HepG2 (cell line): ENCODE data around the gene DENND4B. TPM values are rescaled to one million over a fixed set of nuclear protein-coding genes. Genes with fewer than 3 reads are reported as not detected.

ENCODE experiments used
- ATAC-seq: fragments of 200-7000 bp; cut with Tn5 transposase; 3 replicates; pipeline ENCODE4 v1.9.1; 2020; ENCODE audit warnings: mild to moderate bottlenecking, moderate library complexity
- BruUV-seq: library from RNA; stranded (reverse); fragments of 400-500 nt; replicated peaks from 2 replicates; lab custom pipeline; 2021; lab: Mats Ljungman, UMichigan
- CTCF ChIA-PET: fragments of 300-600 bp; formaldehyde crosslinking; extraction: SDS; loops from one replicate; lab custom pipeline; 2021; ENCODE audit warnings: low total read pairs, inconsistent platforms, low intra/inter-chr PET ratio; lab: Yijun Ruan, JAX
- POLR2A ChIA-PET: fragments of 350-600 bp; sonication (Branson Sonifier 250); formaldehyde crosslinking; loops from one replicate; lab custom pipeline; 2020; ENCODE audit warnings: antibody characterized with exemption, inconsistent platforms; lab: Yijun Ruan, JAX
- DNase-seq: peaks from one replicate; pipeline ENCODE4 v3.0.0-alpha.2; 2015; ENCODE audit warnings: low spot score
- FAIRE-seq: peaks from 3 replicates; lab custom pipeline; 2011; peaks lifted over from hg19 to GRCh38; lab: Jason Lieb, UNC
- H2AFZ ChIP-seq: one replicate; pipeline ENCODE4 v1.6.1; 2011; ENCODE audit warnings: low read length, inconsistent platforms
- H3K27ac ChIP-seq: fragments of 300-600 bp; 3 replicates; pipeline ENCODE4 v1.8.0; 2011; ENCODE audit warnings: mixed run types, mild to moderate bottlenecking, mixed read lengths, low read length, inconsistent platforms; ENCODE audit not compliant: insufficient read depth; ENCODE audit errors: extremely low read length
- H3K27me3 ChIP-seq, 2 experiments: fragments of 200-600 bp in 1 of 2; 2 replicates in 1 of 2; 3 replicates in 1 of 2; pipeline versions ENCODE4 v1.6.0 to v1.8.0; 2011; ENCODE audit warnings: low read length in 2 of 2, mild to moderate bottlenecking in 2 of 2, moderate library complexity in 2 of 2, inconsistent platforms in 1 of 2; ENCODE audit not compliant: insufficient read depth in 2 of 2, control insufficient read depth in 1 of 2
- H3K36me3 ChIP-seq, 2 experiments: fragments of 200-600 bp in 1 of 2; replicated peaks in 1 of 2; 2 replicates in 1 of 2; 3 replicates in 1 of 2; pipeline versions ENCODE4 v1.5.1 to v1.8.0; 2011; ENCODE audit warnings: low read length in 2 of 2, inconsistent platforms in 1 of 2; ENCODE audit not compliant: insufficient read depth in 2 of 2, control insufficient read depth in 1 of 2
- H3K4me1 ChIP-seq: 2 replicates; pipeline ENCODE4 v1.5.1; 2012; ENCODE audit warnings: low read length, inconsistent platforms; ENCODE audit not compliant: insufficient read depth
- H3K4me2 ChIP-seq: 2 replicates; pipeline ENCODE4 v1.6.0; 2011; ENCODE audit warnings: low read depth, low read length, inconsistent platforms
- H3K4me3 ChIP-seq, 3 experiments: fragments of 200-600 bp in 1 of 3; sonication (generic), shearing (Covaris generic) in 1 of 3; replicated peaks in 1 of 3; 2 replicates each; pipeline ENCODE4 v1.5.1; 2011 to 2016; ENCODE audit warnings: low read length in 3 of 3, inconsistent platforms in 2 of 3, low read depth in 2 of 3, mild to moderate bottlenecking in 2 of 3, control low read depth in 1 of 3, mixed read lengths in 1 of 3; ENCODE audit not compliant: insufficient read depth in 1 of 3
- H3K79me2 ChIP-seq: one replicate; pipeline ENCODE4 v1.6.1; 2011; ENCODE audit warnings: low read length, inconsistent platforms; ENCODE audit not compliant: insufficient read depth
- H3K9ac ChIP-seq: 2 replicates; pipeline ENCODE4 v1.6.0; 2011; ENCODE audit warnings: mild to moderate bottlenecking, low read depth, low read length, inconsistent platforms; ENCODE audit not compliant: insufficient read depth
- H3K9me3 ChIP-seq: 2 replicates; pipeline ENCODE4 v1.5.1; 2012; ENCODE audit warnings: mild to moderate bottlenecking, low read length
- H4K20me1 ChIP-seq: 2 replicates; pipeline ENCODE4 v1.6.0; 2011; ENCODE audit warnings: inconsistent platforms, mild to moderate bottlenecking, low read length, moderate library complexity; ENCODE audit not compliant: insufficient read depth
- ARNTL ChIP-seq: sonication (generic); formaldehyde crosslinking; IDR thresholded peaks from 2 replicates; pipeline ENCODE4 v1.4.0; 2020; ENCODE audit warnings: mild to moderate bottlenecking, missing genetic modification reagents
- ASH2L ChIP-seq: fragments of 300-600, 200-600 bp; sonication (generic); IDR thresholded peaks from 2 replicates; pipeline ENCODE4 v1.7.0; 2017; ENCODE audit warnings: low read depth, mild to moderate bottlenecking, moderate library complexity, mixed read lengths, low read length; ENCODE audit not compliant: insufficient read length
- EED ChIP-seq: sonication (generic); formaldehyde crosslinking; IDR thresholded peaks from 2 replicates; pipeline ENCODE4 v1.5.0; 2020; ENCODE audit warnings: mild to moderate bottlenecking, missing genetic modification reagents
- KAT8 ChIP-seq: IDR thresholded peaks from 2 replicates; pipeline ENCODE4 v1.6.1; 2016; ENCODE audit warnings: missing genetic modification reagents, missing compliant biosample characterization
- KLF15 ChIP-seq: sonication (generic); formaldehyde crosslinking; IDR thresholded peaks from 2 replicates; pipeline ENCODE4 v1.8.1; 2023; ENCODE audit warnings: borderline replicate concordance, mild to moderate bottlenecking, inconsistent platforms, missing genetic modification reagents, mixed read lengths
- MYNN ChIP-seq: sonication (generic); formaldehyde crosslinking; IDR thresholded peaks from 2 replicates; pipeline ENCODE4 v1.4.0; 2020; ENCODE audit warnings: mild to moderate bottlenecking, low read depth, missing genetic modification reagents
- MYPOP ChIP-seq: sonication (generic); formaldehyde crosslinking; IDR thresholded peaks from 2 replicates; pipeline ENCODE4 v1.8.1; 2023; ENCODE audit warnings: mild to moderate bottlenecking, moderate library complexity, missing genetic modification reagents
- RARA ChIP-seq: IDR thresholded peaks from 2 replicates; pipeline ENCODE4 v1.6.1; 2016; ENCODE audit warnings: missing genetic modification reagents, missing compliant biosample characterization
- RARG ChIP-seq: sonication (generic); formaldehyde crosslinking; IDR thresholded peaks from 2 replicates; pipeline ENCODE4 v1.4.0; 2020; ENCODE audit warnings: low read depth, mild to moderate bottlenecking, missing genetic modification reagents
- SIN3A ChIP-seq: IDR thresholded peaks from 2 replicates; pipeline ENCODE4 v1.6.1; 2011; ENCODE audit warnings: low read depth, mild to moderate bottlenecking, control low read depth, low read length, borderline replicate concordance
- ZBTB38 ChIP-seq: sonication (generic); formaldehyde crosslinking; IDR thresholded peaks from 2 replicates; pipeline ENCODE4 v1.5.1; 2020; ENCODE audit warnings: mild to moderate bottlenecking, missing genetic modification reagents
- ZNF143 ChIP-seq: sonication (generic); formaldehyde crosslinking; IDR thresholded peaks from 2 replicates; pipeline ENCODE4 v1.4.0; 2020; ENCODE audit warnings: missing genetic modification reagents
- ZNF207 ChIP-seq: fragments of 450-650 bp; IDR thresholded peaks from 2 replicates; pipeline ENCODE4 v1.6.1; 2016; ENCODE audit warnings: antibody characterized with exemption, borderline replicate concordance
- ZNF562 ChIP-seq: sonication (generic); formaldehyde crosslinking; IDR thresholded peaks from 2 replicates; pipeline ENCODE4 v1.8.0; 2022; ENCODE audit warnings: missing genetic modification reagents, borderline replicate concordance
- WGBS: methylation state at CpG from one replicate; pipeline ENCODE4 v1.1.6; 2017; ENCODE audit warnings: low lambda C conversion rate; 5-methylcytosine and 5-hydroxymethylcytosine counted together
- in situ Hi-C: cut with HindIII; loops from 2 replicates; pipeline ENCODE4 v1.10.0; 2017; ENCODE audit warnings: low pct_unique_long_range_greater_than_20kb; ENCODE audit not compliant: extremely low pct_ligation_motif_present
- intact Hi-C: fragments of 100-400 bp; cut with micrococcal nuclease; formaldehyde crosslinking; loops from one replicate; pipeline ENCODE4 v1.10.0; 2022; ENCODE audit not compliant: unreplicated experiment
- polyA plus RNA-seq, 8 experiments: library from polyadenylated mRNA; depleted of rRNA in 3 of 8; stranded (reverse) in 7 of 8; unstranded in 1 of 8; fragments of >200 nt; fragmentation: Illumina TruSeq in 4 of 8; extraction: Trizol in 4 of 8; gene quantifications; 2 replicates each; pipeline versions ENCODE4 v1.2.1 to v1.2.3, GENCODE V29; 2011 to 2016; ENCODE audit warnings: low read depth in 4 of 8, missing spikeins in 1 of 8, mixed read lengths in 1 of 8; ENCODE audit not compliant: insufficient read depth in 1 of 8
- total RNA-seq, 5 experiments: library from RNA; depleted of rRNA; stranded (reverse); fragments of >200 nt; fragmentation: Illumina TruSeq; extraction: Trizol; gene quantifications; 2 replicates each; pipeline ENCODE4 v1.2.3, GENCODE V29; 2016; ENCODE audit warnings: low read depth in 1 of 5

The DENND4B gene
- total and polyA plus RNA-seq, 2 of the 13 experiments (the other 11 are each of a cell fraction or from before 2014, with no cell fraction given): 15.1 to 20.3 TPM

GRCh38 chr1:153881751-153882150 is 64.8 kb downstream of the DENND4B start:
- BruUV-seq: TSS peak; percentile 26
- no peak overlapping the region for H3K9ac ChIP-seq
- 84% methylated on average over 9 of the region's 9 CpGs for WGBS
- no peak overlapping the region for H3K4me2 ChIP-seq
- H3K9me3 ChIP-seq: no peaks in the 10 kb centered on the region
- peaks cover 53% of the 10 kb centered on the region for H3K79me2 ChIP-seq
- intact Hi-C loops: no loop called here
- TF ChIP-seq RARA (CRISPR knock-in tag) (no peak), ZBTB38 (CRISPR knock-in tag) (no peak), ASH2L (no peak), ZNF207 (no peak), KAT8 (CRISPR knock-in tag) (no peak), EED (CRISPR knock-in tag) (no peak), ZNF562 (no peak), KLF15 (CRISPR knock-in tag) (no peak), ARNTL (CRISPR knock-in tag) (no peak), RARG (no peak), SIN3A (no peak), MYPOP (CRISPR knock-in tag) (no peak), ZNF143 (no peak), MYNN (CRISPR knock-in tag) (no peak)
- TF ChIP-seq, all 625 proteins: peak for 0
- no peak overlapping the region for H3K4me3 ChIP-seq
- ChIA-PET CTCF (no interaction called here), POLR2A (no interaction called here)
- no peak for ATAC-seq
- in situ Hi-C loops: no loop called here
- H3K36me3 ChIP-seq: 0 out of 5 replicates have a peak, but pooled peaks cover 0 to 2% of the 10 kb centered on the region in 2 experiments
- H4K20me1 ChIP-seq: peaks cover 8% of the 10 kb centered on the region; the same call in 1 of the 2 replicates
- H3K4me1 ChIP-seq: peaks cover 23% of the 10 kb centered on the region
- no peak for FAIRE-seq
- no peak overlapping the region for H2AFZ ChIP-seq
- H3K27me3 ChIP-seq: no peaks in the 10 kb centered on the region
- no peak overlapping the region for H3K27ac ChIP-seq
- DNase-seq: no peak
